Hepatocyte (in vitro differentiated cells): ENCODE data around the gene TMEM204. TPM values are rescaled to one million over a fixed set of nuclear protein-coding genes. Genes with fewer than 3 reads are reported as not detected.
A peak's percentile ranks its signal among the peaks of the same experiment; 100 is the strongest.

Experiments
- DNase-seq: peaks from one replicate; pipeline ENCODE4 v3.0.0-alpha.2; 2016; ENCODE audit warnings: low spot score
- H2AFZ ChIP-seq: fragments of 200-600 bp; sonication (generic); 2 replicates; pipeline ENCODE4 v1.6.0; 2016; ENCODE audit warnings: antibody characterized with exemption, mild to moderate bottlenecking
- H3K27ac ChIP-seq: fragments of 200-600 bp; sonication (generic); 2 replicates; pipeline ENCODE4 v1.5.1; 2016; ENCODE audit warnings: mild to moderate bottlenecking
- H3K27me3 ChIP-seq: fragments of 200-600 bp; sonication (generic); 2 replicates; pipeline ENCODE4 v1.6.1; 2016
- H3K36me3 ChIP-seq: fragments of 200-600 bp; sonication (generic); replicated peaks from 2 replicates; pipeline ENCODE4 v1.5.1; 2016; ENCODE audit warnings: low read depth; ENCODE audit not compliant: insufficient read depth
- H3K4me1 ChIP-seq: fragments of 200-600 bp; sonication (generic); 2 replicates; pipeline ENCODE4 v1.5.1; 2016; ENCODE audit warnings: mild to moderate bottlenecking, moderate library complexity; ENCODE audit not compliant: insufficient read depth
- H3K4me2 ChIP-seq: fragments of 200-600 bp; sonication (generic); 2 replicates; pipeline ENCODE4 v1.6.0; 2016
- H3K4me3 ChIP-seq: fragments of 200-600 bp; sonication (generic); 2 replicates; pipeline ENCODE4 v1.5.1; 2016; ENCODE audit warnings: mild to moderate bottlenecking
- H3K79me2 ChIP-seq: fragments of 200-600 bp; sonication (generic); 2 replicates; pipeline ENCODE4 v1.6.0; 2017; ENCODE audit warnings: mild to moderate bottlenecking
- H3K9me2 ChIP-seq: fragments of 200-600 bp; sonication (generic); replicated peaks from 2 replicates; pipeline ENCODE4 v1.6.0; 2017; ENCODE audit warnings: mild to moderate bottlenecking; ENCODE audit not compliant: insufficient read depth
- H3K9me3 ChIP-seq: fragments of 200-600 bp; sonication (generic); 2 replicates; pipeline ENCODE4 v1.5.1; 2016; ENCODE audit warnings: low read depth, mild to moderate bottlenecking
- H4K20me1 ChIP-seq: fragments of 200-600 bp; sonication (generic); 2 replicates; pipeline ENCODE4 v1.6.0; 2016; ENCODE audit warnings: mild to moderate bottlenecking; ENCODE audit not compliant: insufficient read depth, poor library complexity, severe bottlenecking
- CTCF ChIP-seq: fragments of 200-600 bp; sonication (generic); IDR thresholded peaks from 2 replicates; pipeline ENCODE4 v1.5.1; 2016; ENCODE audit warnings: antibody characterized with exemption, mild to moderate bottlenecking; ENCODE audit not compliant: poor library complexity
- EZH2 ChIP-seq: fragments of 200-600 bp; sonication (generic); IDR thresholded peaks from 2 replicates; pipeline ENCODE4 v1.6.1; 2016; ENCODE audit warnings: antibody characterized with exemption, mild to moderate bottlenecking, borderline replicate concordance
- EZH2phosphoT487 ChIP-seq: fragments of 200-600 bp; sonication (generic); IDR thresholded peaks from one replicate; pipeline ENCODE4 v1.6.1; 2018; ENCODE audit warnings: antibody characterized with exemption, mild to moderate bottlenecking, low read depth, moderate library complexity; ENCODE audit not compliant: unreplicated experiment, severe bottlenecking
- WGBS: methylation state at CpG from one replicate; pipeline ENCODE4 v1.1.6; 2016; ENCODE audit warnings: low lambda C conversion rate; ENCODE audit errors: missing lambda C conversion rate; 5-methylcytosine and 5-hydroxymethylcytosine counted together
- polyA plus RNA-seq: library from polyadenylated mRNA; unstranded; fragments of >200 nt; fragmentation: Nextera tagmentation; extraction: Ambion mirVana; gene quantifications from 2 replicates; pipeline ENCODE4 v1.2.1, GENCODE V29; 2016
- total RNA-seq: library from RNA; depleted of rRNA; stranded (reverse); fragments of >200 nt; gene quantifications from 2 replicates; pipeline ENCODE4 v1.2.3, GENCODE V29; 2014

The TMEM204 gene
- total and polyA plus RNA-seq, 2 experiments from 2014 or later = 2.7 to 5.4 TPM

GRCh38 chr16:1535391-1536291 is 2.2 kb downstream of the TMEM204 start:
- no peak for DNase-seq
- Histone ChIP-seq H3K36me3 (no peaks in the 10 kb centered on the region), H3K27me3 (no peaks in the 10 kb centered on the region), H4K20me1 (no peaks in the 10 kb centered on the region), H3K4me1 (peaks cover 41% of the 10 kb centered on the region), H2AFZ (no peak overlapping the region), H3K4me3 (no peak overlapping the region), H3K4me2 (peak overlapping the region; percentile 71), H3K9me3 (no peaks in the 10 kb centered on the region), H3K9me2 (no peaks in the 10 kb centered on the region), H3K27ac (peak overlapping the region; percentile 97), H3K79me2 (peaks cover 8% of the 10 kb centered on the region)
- TF ChIP-seq EZH2phosphoT487 (no peak), EZH2 (no peak), CTCF (no peak)
- WGBS = 81% methylated on average over 39 of the region's 39 CpGs

GRCh38 chr16:1536601-1537000 is 3.1 kb downstream of the TMEM204 start:
- no peak overlapping the region for H3K27ac ChIP-seq
- no peaks in the 10 kb centered on the region for H3K36me3 ChIP-seq
- no peak for DNase-seq
- H3K79me2 ChIP-seq = peaks cover 8% of the 10 kb centered on the region
- no peaks in the 10 kb centered on the region for H4K20me1 ChIP-seq
- H3K4me2 ChIP-seq = no peak overlapping the region
- H3K9me3 ChIP-seq = no peaks in the 10 kb centered on the region
- H3K27me3 ChIP-seq = no peaks in the 10 kb centered on the region
- H2AFZ ChIP-seq = no peak overlapping the region
- H3K4me1 ChIP-seq = peaks cover 32% of the 10 kb centered on the region
- H3K4me3 ChIP-seq = no peak overlapping the region
- no peaks in the 10 kb centered on the region for H3K9me2 ChIP-seq
- 95% methylated on average over 13 of the region's 13 CpGs for WGBS
- TF ChIP-seq CTCF (no peak), EZH2 (no peak), EZH2phosphoT487 (no peak)

GRCh38 chr16:1537138-1537577 is 3.7 kb downstream of the TMEM204 start:
- Histone ChIP-seq H3K4me1 (peaks cover 28% of the 10 kb centered on the region), H2AFZ (no peak overlapping the region), H3K27me3 (no peaks in the 10 kb centered on the region), H3K36me3 (no peaks in the 10 kb centered on the region), H4K20me1 (no peaks in the 10 kb centered on the region), H3K4me3 (no peak overlapping the region), H3K79me2 (peaks cover 8% of the 10 kb centered on the region), H3K9me2 (no peaks in the 10 kb centered on the region), H3K4me2 (no peak overlapping the region), H3K27ac (no peak overlapping the region), H3K9me3 (no peaks in the 10 kb centered on the region)
- DNase-seq = no peak
- 97% methylated on average over 27 of the region's 27 CpGs for WGBS
- TF ChIP-seq EZH2 = no peak
- TF ChIP-seq CTCF = no peak
- TF ChIP-seq EZH2phosphoT487 = no peak
